SK-N-SH (cell line): ENCODE data around the gene CBLB.

ENCODE experiments used
- JUND ChIP-seq: IDR thresholded peaks from 2 replicates; pipeline ENCODE4 v1.4.0; 2012
- RAD21 ChIP-seq: IDR thresholded peaks from 2 replicates; pipeline ENCODE4 v1.6.1; 2012; ENCODE audit warnings: mild to moderate bottlenecking, low read length
- SMC3 ChIP-seq: IDR thresholded peaks from 2 replicates; pipeline ENCODE4 v1.6.1; 2012; ENCODE audit warnings: low read depth, low read length, improper control_type of control experiment
- TF ChIP-seq, protein P1 (sequence below): fragments of 200-600 bp; sonication (generic); IDR thresholded peaks from 2 replicates; pipeline ENCODE4 v1.6.1; 2017; ENCODE audit warnings: antibody characterized with exemption, mild to moderate bottlenecking, moderate library complexity
- TF ChIP-seq, protein P2 (sequence below): fragments of 150-350 bp; IDR thresholded peaks from 2 replicates; pipeline ENCODE4 v1.6.1; 2016; ENCODE audit warnings: mild to moderate bottlenecking, low read depth, low read length

DNA sequence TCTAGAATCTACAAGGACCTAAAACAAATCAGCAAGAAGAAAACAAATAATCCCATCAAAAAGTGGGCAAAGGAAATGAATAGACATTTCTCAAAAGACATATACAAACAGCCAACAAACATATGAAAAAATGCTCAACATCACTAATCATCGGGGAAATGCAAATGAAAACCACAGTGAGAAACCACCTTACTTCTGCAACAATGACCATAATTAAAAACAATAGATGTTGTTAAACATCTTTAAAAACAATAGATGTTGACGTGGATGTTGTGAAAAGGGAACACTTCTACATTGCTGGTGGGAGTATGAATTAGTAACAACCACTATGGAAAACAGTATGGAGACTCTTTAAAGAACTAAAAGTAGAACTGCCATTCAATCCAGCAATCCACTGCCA, 96.2 kb downstream of the CBLB start:
- TF ChIP-seq, protein P1, sequence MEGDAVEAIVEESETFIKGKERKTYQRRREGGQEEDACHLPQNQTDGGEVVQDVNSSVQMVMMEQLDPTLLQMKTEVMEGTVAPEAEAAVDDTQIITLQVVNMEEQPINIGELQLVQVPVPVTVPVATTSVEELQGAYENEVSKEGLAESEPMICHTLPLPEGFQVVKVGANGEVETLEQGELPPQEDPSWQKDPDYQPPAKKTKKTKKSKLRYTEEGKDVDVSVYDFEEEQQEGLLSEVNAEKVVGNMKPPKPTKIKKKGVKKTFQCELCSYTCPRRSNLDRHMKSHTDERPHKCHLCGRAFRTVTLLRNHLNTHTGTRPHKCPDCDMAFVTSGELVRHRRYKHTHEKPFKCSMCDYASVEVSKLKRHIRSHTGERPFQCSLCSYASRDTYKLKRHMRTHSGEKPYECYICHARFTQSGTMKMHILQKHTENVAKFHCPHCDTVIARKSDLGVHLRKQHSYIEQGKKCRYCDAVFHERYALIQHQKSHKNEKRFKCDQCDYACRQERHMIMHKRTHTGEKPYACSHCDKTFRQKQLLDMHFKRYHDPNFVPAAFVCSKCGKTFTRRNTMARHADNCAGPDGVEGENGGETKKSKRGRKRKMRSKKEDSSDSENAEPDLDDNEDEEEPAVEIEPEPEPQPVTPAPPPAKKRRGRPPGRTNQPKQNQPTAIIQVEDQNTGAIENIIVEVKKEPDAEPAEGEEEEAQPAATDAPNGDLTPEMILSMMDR: no peak
- TF ChIP-seq, protein P2, sequence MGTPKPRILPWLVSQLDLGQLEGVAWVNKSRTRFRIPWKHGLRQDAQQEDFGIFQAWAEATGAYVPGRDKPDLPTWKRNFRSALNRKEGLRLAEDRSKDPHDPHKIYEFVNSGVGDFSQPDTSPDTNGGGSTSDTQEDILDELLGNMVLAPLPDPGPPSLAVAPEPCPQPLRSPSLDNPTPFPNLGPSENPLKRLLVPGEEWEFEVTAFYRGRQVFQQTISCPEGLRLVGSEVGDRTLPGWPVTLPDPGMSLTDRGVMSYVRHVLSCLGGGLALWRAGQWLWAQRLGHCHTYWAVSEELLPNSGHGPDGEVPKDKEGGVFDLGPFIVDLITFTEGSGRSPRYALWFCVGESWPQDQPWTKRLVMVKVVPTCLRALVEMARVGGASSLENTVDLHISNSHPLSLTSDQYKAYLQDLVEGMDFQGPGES: no peak
- no peak for TF ChIP-seq RAD21
- no peak for TF ChIP-seq JUND
- no peak for TF ChIP-seq SMC3
